IPS DF 4.7 (cell line): ENCODE results near the gene SDK1.

Experiments used
- DNase-seq: peaks from one replicate; pipeline ENCODE4 v3.0.0-alpha.2; 2013; ENCODE audit warnings: low spot score; ENCODE audit errors: extremely low read depth

Gene SDK1

DNA sequence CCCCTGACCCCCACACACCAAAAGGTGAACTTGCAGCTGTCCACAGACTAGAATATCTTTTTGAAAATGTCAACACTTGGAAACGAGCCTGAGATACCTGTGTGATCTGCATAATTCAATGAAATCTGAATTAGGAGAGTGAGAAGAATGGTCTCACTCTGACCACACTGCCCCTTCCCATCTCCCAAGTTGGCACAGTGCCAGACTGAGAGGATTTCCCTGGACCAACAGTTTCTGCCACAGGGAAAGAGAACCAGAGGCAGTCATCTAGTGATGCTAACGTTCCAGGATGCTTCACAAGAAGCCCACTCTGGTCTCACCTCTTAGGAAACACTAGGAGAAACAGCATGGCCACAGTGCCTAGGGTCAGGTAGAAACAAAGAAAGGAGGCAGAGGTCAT is 479.0 kb downstream of the SDK1 start:
- DNase-seq: no peak

DNA sequence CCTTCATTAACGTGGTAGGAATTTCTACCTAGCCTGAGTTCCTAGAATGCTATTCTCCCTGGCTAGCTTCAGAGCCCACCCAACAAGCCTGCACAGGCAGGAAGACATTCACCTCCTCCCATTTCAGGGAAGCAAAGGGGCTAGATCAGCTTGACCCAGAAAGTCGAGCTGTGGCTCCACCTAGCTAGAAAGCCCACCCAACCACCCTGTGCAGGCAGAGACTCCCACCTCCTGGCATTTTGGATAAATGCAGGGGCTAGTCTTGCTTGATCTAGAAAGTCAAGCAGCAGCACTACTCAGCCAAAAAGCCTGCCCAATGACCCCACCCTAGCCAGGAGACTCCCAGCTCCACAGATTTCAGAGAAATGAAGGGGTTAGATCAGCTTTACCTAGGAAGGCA is 479.5 kb downstream of the SDK1 start:
- no peak for DNase-seq

DNA sequence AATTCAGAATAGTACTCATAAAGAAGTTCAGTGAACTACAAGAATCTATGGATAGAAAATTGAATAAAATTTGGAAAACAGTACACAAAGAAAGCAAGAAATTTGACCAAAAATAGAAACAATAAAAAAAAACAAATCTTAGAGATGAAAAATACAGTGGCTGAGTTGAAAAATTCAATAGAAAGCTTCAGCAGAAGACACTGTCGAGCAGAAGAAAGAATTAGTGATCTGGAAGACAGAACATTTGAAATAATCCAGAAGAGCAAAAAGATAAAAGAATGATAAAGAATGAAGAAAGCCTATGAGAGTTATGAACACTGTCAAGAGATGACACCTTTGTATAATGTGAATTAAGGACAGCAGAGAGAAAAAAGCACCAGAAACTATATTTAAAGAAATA is 480.6 kb downstream of the SDK1 start:
- no peak for DNase-seq

DNA sequence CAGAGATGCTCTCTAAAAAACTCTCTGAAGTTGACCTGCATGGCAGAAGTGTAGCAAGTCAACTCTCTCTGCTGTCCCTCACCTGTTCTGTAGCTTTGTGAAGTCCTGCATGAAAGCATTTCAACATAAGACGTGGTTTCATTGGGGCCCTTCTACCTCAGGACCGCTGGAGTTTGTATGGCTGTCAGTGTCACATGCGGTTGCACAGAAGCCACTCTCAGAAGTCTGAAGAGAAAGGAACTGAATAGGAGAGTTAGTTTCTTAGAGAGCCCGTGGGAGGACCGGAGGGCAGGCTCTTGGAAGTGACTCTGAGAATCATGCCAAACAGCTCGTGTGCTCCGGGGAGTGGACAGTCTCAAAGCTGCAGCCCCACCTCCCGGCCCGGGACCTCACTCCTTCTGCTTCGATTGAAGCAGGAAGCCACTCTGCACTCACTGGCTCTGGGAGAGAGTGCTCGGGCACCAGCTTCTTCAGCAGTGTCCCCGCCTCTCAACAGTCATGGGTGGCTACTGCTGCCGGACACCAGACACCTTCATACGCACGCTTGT is 486.7 kb downstream of the SDK1 start:
- no peak for DNase-seq

DNA sequence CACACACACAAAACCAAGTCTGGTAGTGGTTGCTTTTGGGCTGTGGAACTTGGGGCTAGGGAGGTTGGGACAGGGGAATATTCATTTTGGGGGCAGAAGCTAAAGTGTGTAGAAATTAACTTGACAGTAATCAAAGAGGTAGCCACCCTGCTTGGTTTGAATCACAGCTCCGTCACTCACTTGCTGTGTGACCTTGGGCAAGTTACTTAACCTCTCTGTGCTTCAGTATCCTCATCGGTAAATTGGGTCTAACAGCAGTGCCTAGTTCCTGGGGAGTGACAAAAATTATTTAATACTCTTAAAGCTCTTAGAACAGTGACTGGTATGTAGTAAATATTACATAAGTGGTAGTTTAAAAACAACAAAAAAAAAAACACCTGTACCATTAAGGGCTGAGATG is 489.8 kb downstream of the SDK1 start:
- no peak for DNase-seq

DNA sequence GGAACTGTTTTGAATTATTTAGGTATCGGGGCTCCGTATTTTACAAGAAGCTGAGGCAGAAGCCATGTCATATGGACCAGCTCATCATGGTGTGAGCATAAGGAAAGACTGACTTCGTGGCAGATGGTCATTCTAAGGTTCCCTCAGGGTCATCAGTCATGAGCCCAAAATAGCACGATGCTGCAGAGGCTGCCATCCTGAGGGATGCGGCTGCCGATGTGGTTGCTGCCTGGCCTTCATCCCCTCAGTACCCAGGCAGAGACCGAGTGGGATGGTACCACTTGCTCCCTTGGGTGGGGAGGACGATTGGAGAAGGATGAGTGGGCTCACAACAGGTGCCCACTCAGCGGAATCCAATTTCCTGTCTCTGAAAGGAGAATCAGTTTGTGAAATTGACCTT is 490.3 kb downstream of the SDK1 start:
- DNase-seq: no peak

DNA sequence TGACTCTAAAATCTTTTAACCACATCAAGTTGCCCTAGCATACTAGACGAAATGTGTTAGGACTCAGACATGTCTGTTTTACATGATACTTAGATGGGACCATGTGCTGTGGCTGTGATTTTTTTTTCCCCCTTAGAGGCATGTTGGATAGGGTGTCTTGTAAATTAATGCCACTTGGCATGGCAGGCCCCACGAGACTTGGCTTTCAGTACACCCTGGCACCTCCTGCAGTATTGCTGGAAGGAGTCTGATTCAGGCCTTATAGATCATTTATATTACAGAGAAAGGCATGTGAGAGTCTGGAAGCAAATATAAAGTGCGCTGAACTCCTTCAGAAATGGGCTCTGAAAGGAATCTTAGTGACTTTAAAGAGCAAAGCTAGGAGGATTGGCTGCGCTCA is 494.1 kb downstream of the SDK1 start:
- no peak for DNase-seq

DNA sequence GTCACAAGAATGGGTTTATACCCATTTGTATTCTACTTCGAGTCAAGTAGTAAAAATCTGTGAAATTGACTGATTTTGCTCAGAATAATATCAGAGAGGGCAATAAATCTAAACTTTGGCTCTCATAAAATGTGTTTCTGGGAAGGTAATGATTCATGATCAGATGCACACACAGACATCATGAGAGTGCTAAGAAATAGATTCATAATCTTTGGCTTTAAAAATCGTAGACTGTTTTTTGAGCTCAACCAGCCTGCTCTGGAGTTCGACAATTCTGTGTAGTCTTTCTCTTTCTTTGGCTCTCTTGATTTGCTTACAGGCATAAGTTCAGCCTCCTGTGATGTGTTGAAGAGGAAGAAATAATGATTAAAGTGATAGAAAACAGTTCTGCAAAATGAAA is 494.7 kb downstream of the SDK1 start:
- DNase-seq: no peak

DNA sequence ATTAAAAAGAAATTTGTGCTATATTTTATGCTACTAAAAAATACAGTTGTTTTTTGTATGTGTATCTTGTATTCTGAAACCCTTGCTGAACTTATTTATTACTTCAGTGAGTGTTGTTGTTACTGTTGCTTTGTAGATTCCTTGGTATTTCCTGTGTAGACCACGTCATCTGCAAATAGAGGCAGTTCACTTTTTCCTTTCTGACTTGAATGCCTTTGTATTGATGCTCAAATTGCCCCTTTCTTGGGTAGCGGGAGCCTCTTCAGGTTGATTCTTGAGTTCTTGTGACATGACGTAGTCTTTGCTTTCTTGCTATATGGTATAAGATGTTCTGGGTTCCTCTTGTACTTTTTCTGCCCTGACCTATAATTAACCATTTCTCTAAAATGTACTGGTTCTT is 504.1 kb downstream of the SDK1 start:
- no peak for DNase-seq

DNA sequence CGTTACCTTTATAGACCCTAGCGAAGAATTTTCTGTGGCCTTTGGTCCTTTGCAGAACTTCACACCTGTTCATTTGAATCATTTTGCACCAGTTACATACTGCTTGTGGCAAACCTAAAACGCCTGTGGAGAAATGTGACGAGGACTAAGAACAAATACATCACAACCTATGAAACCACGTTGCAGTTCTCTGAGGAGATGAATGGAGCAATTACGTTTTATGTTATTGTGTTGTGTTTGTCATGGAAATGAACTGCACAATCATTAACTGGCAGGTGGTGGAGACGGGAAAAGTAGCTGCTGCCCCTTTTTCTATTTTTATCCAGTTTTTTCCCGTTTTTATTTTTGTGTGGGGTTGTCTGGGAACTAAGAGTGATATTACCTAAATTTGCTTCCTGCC is 505.5 kb downstream of the SDK1 start:
- DNase-seq: no peak

DNA sequence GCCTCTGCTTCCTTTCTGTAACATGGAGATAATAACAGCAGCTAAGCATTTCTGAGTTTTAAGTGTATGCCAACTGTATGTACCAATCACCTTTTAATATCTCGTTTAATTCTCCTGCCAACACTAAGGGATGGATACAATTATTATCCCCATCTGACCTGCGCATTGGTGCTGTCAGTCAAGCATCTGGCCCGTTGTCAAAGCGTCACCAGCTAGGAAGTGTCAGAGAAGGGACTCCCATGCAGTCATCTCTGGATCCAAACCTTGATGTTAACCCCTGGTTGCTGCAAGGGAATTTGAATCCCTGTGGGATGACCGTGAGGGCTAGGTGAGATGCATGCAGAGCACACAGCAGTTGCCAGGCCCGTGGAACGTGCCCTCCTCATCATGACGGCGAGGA is 506.8 kb downstream of the SDK1 start:
- DNase-seq: no peak

DNA sequence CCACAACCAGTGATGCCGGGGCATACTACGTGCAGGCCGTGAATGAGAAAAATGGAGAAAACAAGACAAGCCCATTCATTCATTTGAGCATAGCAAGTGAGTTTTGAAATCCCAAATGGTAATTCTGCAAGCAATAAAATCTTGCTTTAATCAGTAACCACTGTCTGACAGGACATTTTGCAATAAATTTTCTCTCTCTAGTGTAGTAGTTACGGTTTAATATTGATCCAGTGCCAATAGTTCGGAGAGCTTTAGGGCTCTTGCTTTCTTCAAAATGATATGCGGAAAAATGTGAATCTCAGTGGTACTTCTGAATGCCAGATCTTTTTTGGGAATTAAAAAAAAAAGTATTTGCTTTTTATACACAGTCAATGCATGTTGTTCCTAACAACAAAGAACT is 520.4 kb downstream of the SDK1 start:
- no peak for DNase-seq

DNA sequence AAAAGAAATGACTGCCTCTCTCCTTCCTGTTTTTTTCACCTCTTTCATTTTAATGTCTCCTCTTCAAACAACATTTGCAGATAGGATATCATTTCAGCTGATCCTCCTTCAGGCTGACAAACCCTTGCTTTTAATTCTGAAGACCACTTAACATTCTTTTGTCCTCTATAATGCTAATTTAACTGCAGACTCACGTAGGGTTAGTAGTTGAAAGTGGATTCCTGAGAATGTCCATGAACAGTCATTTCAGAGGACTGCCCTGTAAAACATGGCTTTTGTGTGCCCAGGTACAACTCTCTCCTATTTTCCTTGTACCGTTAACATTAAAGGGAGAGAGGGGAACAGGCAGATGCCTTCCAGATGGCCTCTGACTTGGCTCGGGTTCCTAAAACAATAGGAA is 524.4 kb downstream of the SDK1 start:
- DNase-seq: no peak

DNA sequence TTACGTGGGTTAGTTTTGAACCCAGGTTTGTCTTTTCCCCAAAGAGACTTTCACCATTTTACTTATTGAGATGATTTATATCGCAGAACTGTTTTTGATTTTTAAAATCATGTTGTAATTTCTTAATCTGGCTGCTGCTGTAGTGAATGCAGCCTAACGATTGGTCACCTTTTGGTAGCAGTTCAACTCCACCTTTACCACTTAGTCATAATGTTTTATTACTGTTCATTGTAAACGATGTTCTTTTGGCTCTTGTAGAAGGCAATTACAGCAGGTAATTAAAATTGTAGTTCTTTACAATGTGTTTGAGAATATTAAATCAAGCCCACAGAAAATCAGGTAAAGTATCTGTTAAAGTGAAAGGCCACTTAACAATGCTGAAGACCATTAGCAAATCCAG is 531.1 kb downstream of the SDK1 start:
- DNase-seq: no peak

DNA sequence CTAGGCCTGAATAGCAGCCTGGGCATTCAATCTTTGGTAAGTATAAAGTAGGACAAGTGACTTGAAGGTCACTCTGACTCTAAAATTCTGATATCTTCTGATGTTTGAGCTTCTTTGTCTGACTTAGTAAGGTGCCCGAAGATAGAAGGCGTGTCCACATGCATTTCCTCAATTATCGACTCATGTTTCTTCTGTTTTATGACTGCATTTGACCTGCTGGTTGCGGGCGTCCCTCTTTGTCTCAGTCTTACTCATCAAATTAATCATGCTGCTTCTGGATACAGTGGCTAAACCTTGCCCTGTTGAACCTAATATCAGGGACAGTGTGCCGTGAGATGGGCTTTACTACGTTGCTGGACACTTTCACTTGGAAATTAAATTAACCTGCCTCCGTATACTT is 534.1 kb downstream of the SDK1 start:
- DNase-seq: no peak

DNA sequence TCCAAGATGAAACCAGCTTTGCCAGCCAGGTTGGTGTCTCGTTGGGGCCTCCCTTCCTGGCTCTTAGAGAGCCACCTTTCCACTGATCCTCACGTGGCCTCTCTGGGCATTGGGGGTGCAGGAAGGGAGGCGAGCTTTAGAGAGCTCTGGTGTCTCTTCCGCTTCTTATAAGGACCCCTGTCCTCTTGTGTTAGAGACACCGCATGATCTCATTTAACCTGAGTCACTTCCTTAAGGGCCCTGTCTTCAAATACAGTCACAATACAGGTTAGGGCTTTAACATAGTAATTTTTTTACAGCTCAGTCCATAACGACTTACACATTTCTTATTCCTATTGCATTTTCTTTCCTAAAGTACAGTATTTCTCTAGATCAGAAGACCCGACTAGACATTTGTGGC is 535.8 kb downstream of the SDK1 start:
- no peak for DNase-seq

DNA sequence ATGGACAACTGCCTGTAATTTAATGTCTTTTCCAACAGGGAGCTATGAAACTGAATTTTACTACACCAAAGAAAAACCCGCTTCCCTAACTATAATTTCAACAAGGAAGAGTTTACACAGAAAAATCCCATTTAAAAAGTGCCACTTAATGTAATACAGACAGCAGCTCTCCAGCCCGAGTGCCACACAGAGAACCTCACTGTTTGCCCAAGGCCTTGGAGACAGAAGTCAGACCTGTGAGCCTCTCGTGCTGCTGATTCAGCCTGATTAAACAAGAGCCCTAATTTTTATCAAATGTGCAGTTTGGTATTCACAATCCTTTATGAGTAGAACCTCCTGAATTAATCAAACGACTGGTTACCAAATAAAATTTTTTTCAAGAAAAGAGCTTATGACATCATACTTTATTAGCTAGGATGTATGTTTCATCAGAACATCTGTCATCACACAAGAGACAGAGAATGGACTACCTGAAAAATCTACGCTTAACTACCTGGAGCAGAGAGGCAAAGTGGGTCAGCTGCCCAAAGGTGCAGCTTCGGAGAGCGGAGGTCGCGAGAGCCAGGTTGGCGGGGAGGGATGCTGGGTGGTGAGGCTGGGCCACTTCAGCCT is 543.6 kb downstream of the SDK1 start:
- DNase-seq: no peak

DNA sequence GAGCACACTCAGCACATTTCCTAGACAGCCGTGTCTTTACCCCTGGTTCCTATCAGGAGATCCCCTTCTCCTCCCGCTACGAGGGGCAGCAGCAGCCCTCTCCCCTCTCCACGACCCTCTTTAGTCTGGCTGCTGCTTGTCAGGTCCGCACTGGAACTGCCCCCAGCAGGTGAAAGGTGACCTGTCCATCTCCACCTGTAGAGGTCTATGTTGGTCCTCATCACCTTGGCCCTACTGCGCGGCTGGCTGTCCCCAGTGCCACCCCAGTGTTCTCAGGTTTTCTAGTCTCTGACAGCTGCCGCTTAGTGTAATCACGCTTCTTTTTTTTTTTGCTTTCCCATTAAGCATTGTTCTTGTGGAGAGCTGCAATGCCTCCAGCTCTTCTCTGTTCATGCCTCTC is 545.7 kb downstream of the SDK1 start:
- DNase-seq: no peak

DNA sequence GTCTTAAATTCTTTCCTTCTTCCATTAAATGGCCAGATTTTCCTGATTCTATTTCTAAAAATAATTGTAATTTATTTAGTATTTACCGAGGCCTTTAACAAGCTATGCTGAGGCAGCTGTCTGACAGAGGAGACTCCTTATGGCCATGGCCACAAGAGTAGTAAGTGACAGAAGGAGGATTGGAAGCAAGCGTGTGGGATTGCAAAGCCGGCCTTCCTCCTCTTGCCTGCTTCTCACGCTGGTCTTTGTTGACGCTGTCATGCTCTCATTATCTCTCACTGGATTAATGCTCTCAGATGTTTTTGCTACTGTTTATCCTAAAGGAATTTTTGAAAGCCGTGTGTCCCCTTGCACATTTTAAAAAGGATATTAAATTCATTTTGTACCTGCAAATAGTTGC is 546.3 kb downstream of the SDK1 start:
- DNase-seq: no peak

DNA sequence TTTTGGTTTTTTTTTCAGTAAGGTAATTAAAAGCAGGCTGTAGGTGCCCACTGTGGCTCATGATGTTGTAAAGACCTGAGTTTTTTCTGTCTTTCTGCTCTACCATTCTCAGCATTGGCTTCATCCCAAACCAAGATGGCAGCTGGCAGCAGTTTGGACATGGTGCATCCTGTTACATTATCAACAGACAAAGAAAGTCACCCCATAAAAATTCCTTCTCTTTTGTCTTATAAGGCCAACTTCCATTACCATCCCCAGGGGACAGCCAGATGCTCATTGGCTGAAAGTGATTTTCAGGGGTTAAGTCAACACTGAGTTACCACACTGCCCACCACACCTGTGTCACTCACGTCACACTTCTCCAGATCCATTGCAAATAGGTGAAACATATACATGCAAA is 558.4 kb downstream of the SDK1 start:
- no peak for DNase-seq

DNA sequence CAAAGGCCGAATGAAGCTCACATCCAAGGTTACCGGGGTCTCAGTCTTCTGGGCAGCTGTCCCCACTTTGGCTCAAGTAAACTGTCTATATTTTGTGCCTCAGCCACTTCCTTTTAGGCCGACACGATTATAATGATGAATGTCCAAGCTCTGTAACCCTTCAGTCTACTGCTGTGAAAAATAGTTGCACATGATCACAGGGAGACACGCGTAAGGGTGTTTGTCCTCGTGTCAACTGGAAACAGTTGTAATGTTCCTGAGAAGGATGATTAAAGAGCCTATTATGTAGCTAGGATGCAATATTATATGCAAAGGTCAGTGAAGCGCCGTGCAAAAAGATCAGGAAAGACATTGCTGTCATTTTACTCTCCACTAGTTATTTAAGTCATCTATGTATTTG is 559.9 kb downstream of the SDK1 start:
- DNase-seq: no peak

DNA sequence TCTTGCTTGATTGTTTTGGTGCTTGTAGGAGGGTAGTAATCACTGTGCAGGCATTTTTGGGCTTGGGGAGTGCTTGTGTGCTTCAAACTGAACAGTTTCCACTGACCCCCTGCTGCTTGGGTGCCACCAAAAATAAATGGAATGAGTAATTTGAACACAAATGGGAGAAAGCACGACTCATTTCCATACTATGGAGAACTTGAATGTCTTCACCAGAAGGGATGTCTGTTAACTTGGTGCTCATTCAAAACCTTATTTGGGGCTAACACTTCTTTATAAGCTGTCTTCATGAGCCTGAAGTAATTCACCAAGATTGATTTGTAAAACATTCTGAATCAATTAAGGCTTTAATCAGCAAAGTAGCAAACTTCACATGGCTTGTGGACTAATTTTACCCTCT is 560.3 kb downstream of the SDK1 start:
- DNase-seq: no peak

DNA sequence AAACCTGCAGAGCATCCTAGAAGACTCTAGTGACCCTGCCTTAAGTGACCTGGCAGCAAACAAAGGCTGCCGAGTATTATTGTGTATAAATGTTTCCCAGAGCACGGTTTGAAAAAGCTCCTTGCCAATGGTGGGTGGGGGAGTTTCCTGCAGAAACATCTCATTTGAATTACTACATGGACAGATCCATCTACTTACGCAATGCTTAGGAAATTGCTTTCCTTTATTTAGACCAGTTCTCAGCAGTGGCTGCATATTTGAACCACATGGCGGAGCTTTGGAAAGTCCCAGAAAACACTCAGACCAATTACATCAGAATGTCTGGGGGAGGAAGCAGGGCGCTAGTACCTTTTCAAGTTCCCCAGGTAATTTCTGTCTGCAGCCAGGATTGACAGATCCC is 560.9 kb downstream of the SDK1 start:
- no peak for DNase-seq

DNA sequence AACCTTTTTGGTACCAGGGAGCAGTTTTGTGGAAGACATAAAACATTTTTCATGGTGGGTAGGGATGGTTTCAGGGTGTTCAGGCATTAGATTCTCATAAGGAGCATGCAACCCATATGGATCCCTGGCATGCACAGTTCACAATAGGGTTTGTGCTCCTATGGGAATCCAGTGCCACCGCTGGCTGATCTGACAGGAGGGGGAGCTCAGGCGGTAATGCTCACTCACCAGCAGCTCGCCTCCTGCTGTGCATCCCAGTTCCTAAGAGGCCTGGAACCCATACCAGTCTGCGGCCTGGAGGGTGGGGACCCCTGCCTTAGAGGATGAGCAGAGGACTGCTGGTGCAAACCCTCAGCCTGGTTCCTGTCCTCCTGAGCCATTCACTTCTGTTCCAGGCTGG is 561.7 kb downstream of the SDK1 start:
- DNase-seq: no peak
